Measurements from ENCODE around the gene ST6GALNAC5.

DNA sequence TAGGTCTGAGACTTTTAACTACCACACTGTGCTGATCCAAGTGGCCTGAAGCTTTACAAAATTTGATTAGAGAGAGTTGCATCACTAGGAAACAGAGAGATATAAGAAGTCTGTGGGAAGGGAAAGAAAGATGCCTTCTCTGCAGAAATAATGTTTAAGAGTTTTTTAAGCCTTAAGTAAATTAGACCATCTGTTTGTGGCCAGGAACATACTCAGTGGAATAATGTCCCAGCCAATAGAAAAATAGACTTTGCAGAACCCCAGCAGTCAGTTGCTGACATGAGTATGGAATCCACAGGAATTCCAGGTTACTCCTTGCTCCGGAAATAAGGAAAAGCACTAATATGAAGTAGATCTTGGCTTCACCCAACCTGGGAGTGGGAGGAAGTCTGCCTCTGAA, 144.8 kb downstream of the ST6GALNAC5 start:
- TF ChIP-seq CTCF (IDR thresholded peaks at IDR 0.05): no peak
- no peak for TF ChIP-seq POLR2AphosphoS5 (IDR thresholded peaks at IDR 0.05)

Data from esophagus muscularis mucosa (tissue), 3 donors.